Breast epithelium (tissue), 4 donors: ENCODE measurements around the gene CDH5. TPM values are rescaled to one million over a fixed set of nuclear protein-coding genes. Genes with fewer than 3 reads are reported as not detected.

Source experiments
- DNase-seq, 2 donors: peaks; one replicate each; pipeline ENCODE4 v3.0.0-alpha.2; 2019; ENCODE audit warnings: low spot score in 2 of 2
- H3K27ac ChIP-seq, 2 donors: fragments of 200-600 bp; sonication (generic) in 1 of 2; one replicate each; pipeline ENCODE4 v1.5.1; 2016 to 2019; ENCODE audit warnings: mild to moderate bottlenecking in 1 of 2
- H3K27me3 ChIP-seq, 2 donors: fragments of 200-600 bp; sonication (generic) in 1 of 2; one replicate each; pipeline versions ENCODE4 v1.5.1 to v1.6.0; 2017 to 2019; ENCODE audit warnings: control low read depth in 1 of 2, mild to moderate bottlenecking in 1 of 2
- H3K36me3 ChIP-seq: fragments of 200-600 bp; one replicate; pipeline ENCODE4 v1.5.1; 2019
- H3K4me1 ChIP-seq, 2 donors: fragments of 200-600 bp; sonication (generic); one replicate each; pipeline ENCODE4 v1.5.1; 2016 to 2019; ENCODE audit warnings: control low read depth in 1 of 2
- H3K4me3 ChIP-seq, 3 donors: fragments of 200-600 bp; sonication (generic); 1 replicate in 2 of 3; 2 replicates in 1 of 3; pipeline ENCODE4 v1.5.1; 2016 to 2019; ENCODE audit warnings: mild to moderate bottlenecking in 3 of 3, moderate library complexity in 2 of 3
- H3K9me3 ChIP-seq, 2 donors: fragments of 200-600 bp; sonication (generic) in 1 of 2; one replicate each; pipeline ENCODE4 v1.5.1; 2016 to 2019; ENCODE audit warnings: control low read depth in 1 of 2
- CTCF ChIP-seq, 3 donors: fragments of 450-650 bp; IDR thresholded peaks; one replicate each; pipeline ENCODE4 v1.5.1; 2016 to 2017; ENCODE audit warnings: antibody characterized with exemption in 3 of 3, mild to moderate bottlenecking in 3 of 3, moderate library complexity in 3 of 3
- POLR2A ChIP-seq: fragments of 450-650 bp; IDR thresholded peaks from one replicate; pipeline ENCODE4 v1.6.1; 2016; ENCODE audit warnings: antibody characterized with exemption, mild to moderate bottlenecking, moderate library complexity
- POLR2AphosphoS5 ChIP-seq, 3 donors: sonication (generic); formaldehyde crosslinking; IDR thresholded peaks; one replicate each; pipeline ENCODE4 v1.6.1; 2017; ENCODE audit warnings: antibody characterized with exemption in 3 of 3
- intact Hi-C: fragments of 100-400 bp; cut with DNase I; formaldehyde crosslinking; loops from one replicate; pipeline ENCODE4 v1.15.1; 2023; ENCODE audit warnings: low total_unique reads
- total RNA-seq, 3 donors: library from RNA; depleted of rRNA; stranded (reverse); fragments of >200 nt; gene quantifications; one replicate each; pipeline ENCODE4 v1.1.0, GENCODE V29; 2016

The CDH5 gene
- total RNA-seq, 3 donors from 2014 or later, result 19.2 to 52.8 (median 45.1) TPM

- TF ChIP-seq POLR2AphosphoS5 (IDR thresholded peaks at IDR 0.05) (no peak), CTCF (IDR thresholded peaks at IDR 0.05) (no peak), POLR2A (no peak)
- no peak overlapping the region for H3K27ac ChIP-seq
- H3K9me3 ChIP-seq, result no peaks in the 10 kb centered on the region
- no peaks in the 10 kb centered on the region for H3K27me3 ChIP-seq
- no peak overlapping the region for H3K4me3 ChIP-seq
- H3K4me1 ChIP-seq, result no peaks in the 10 kb centered on the region
- intact Hi-C loops, result no loop called here
- DNase-seq, result no peak
- no peaks in the 10 kb centered on the region for H3K36me3 ChIP-seq
These were observed 53.0 kb downstream of the CDH5 start for GRCh38 chr16:66419527-66419926.

- no peaks in the 10 kb centered on the region for H3K4me1 ChIP-seq
- no peak for DNase-seq
- no peak for TF ChIP-seq CTCF (IDR thresholded peaks at IDR 0.05)
- no peak for TF ChIP-seq POLR2A
- no peak for TF ChIP-seq POLR2AphosphoS5 (IDR thresholded peaks at IDR 0.05)
- H3K36me3 ChIP-seq, result no peaks in the 10 kb centered on the region
- no peak overlapping the region for H3K27ac ChIP-seq
- no peaks in the 10 kb centered on the region for H3K27me3 ChIP-seq
- no peaks in the 10 kb centered on the region for H3K9me3 ChIP-seq
- intact Hi-C loops, result no loop called here
- H3K4me3 ChIP-seq, result no peak overlapping the region
These were observed 53.9 kb downstream of the CDH5 start for GRCh38 chr16:66420396-66420795.

GRCh38 chr16:66421891-66422290 lies 55.4 kb downstream of the CDH5 start:
- intact Hi-C loops, result no loop called here

GRCh38 chr16:66422366-66422765 lies 55.9 kb downstream of the CDH5 start:
- Histone ChIP-seq H3K4me1 (peaks cover 0 to 4% of the 10 kb centered on the region in 2 donors), H3K27ac (no peak overlapping the region), H3K36me3 (no peaks in the 10 kb centered on the region), H3K27me3 (peaks cover 2 to 8% of the 10 kb centered on the region in 2 donors), H3K4me3 (no peak overlapping the region), H3K9me3 (no peaks in the 10 kb centered on the region)
- intact Hi-C loops, result no loop called here
- DNase-seq, result no peak
- TF ChIP-seq POLR2A, result no peak
- no peak for TF ChIP-seq POLR2AphosphoS5 (IDR thresholded peaks at IDR 0.05)
- no peak for TF ChIP-seq CTCF (IDR thresholded peaks at IDR 0.05)

More at GRCh38 chr16:66421891-66422290, 55.4 kb downstream of the CDH5 start:
- Histone ChIP-seq H3K27me3 (peaks cover 2 to 8% of the 10 kb centered on the region in 2 donors), H3K9me3 (no peaks in the 10 kb centered on the region), H3K4me3 (no peak overlapping the region), H3K27ac (no peak overlapping the region), H3K4me1 (peaks cover 0 to 4% of the 10 kb centered on the region in 2 donors), H3K36me3 (no peaks in the 10 kb centered on the region)
- DNase-seq, result no peak
- no peak for TF ChIP-seq POLR2A
- no peak for TF ChIP-seq POLR2AphosphoS5 (IDR thresholded peaks at IDR 0.05)
- no peak for TF ChIP-seq CTCF (IDR thresholded peaks at IDR 0.05)

- TF ChIP-seq POLR2AphosphoS5 (IDR thresholded peaks at IDR 0.05) (no peak), CTCF (IDR thresholded peaks at IDR 0.05) (no peak), POLR2A (no peak)
- Histone ChIP-seq H3K36me3 (no peaks in the 10 kb centered on the region), H3K27ac (no peak overlapping the region), H3K9me3 (no peaks in the 10 kb centered on the region), H3K4me3 (no peak overlapping the region), H3K4me1 (peaks cover 0 to 4% of the 10 kb centered on the region in 2 donors), H3K27me3 (peaks cover 2 to 8% of the 10 kb centered on the region in 2 donors)
- DNase-seq, result no peak
- intact Hi-C loops, result no loop called here
These were observed 56.7 kb downstream of the CDH5 start for GRCh38 chr16:66423177-66423576.
